NCI-H187 (cell line): Measurements from ENCODE around the gene RNF223.
"Not testable (repeated sequence)": the region's sequence is repeated elsewhere in the genome, so short reads cannot be mapped to it uniquely, and the experiment has no call there.

Experiments used
- DNase-seq, 2 experiments: peaks; one replicate each; lab custom pipeline; 2025; lab: John Stamatoyannopoulos, UW

RNF223 gene

DNA sequence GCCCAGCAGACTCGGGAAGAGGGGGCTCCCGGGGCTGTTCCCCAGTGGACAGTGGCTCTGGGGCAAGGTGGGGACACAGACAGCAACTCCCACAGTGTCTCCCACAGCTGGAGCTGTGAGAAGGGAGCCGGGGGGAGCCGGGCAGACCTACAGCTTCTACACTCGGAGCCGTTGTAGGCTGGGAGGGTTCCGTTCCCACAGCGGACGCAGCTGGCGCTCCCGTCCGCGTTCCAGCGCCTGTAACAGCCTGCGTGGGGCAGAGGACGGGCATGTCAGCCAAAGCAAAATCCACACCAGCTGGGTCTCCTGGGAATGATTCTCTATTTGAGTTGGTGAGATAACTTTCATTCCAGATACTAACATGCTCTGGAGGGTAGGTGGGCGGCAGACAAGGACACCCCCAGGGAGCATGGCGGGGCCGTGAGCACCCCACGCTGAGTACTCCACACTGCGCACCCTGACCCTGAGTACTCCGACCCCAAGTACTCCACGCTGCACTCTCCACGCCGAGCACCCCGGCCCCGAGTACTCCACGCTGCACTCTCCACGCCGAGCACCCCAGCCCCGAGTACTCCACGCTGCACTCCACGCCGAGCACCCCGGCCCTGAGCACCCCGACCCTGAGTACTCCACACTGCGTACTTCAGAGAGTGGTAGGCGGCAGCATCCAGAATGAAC lies 13.4 kb upstream of the RNF223 start:
- DNase-seq = no peak

- no peak for DNase-seq
Observed at GRCh38 chr1:1086911-1087341, 12.8 kb upstream of the RNF223 start.

DNA sequence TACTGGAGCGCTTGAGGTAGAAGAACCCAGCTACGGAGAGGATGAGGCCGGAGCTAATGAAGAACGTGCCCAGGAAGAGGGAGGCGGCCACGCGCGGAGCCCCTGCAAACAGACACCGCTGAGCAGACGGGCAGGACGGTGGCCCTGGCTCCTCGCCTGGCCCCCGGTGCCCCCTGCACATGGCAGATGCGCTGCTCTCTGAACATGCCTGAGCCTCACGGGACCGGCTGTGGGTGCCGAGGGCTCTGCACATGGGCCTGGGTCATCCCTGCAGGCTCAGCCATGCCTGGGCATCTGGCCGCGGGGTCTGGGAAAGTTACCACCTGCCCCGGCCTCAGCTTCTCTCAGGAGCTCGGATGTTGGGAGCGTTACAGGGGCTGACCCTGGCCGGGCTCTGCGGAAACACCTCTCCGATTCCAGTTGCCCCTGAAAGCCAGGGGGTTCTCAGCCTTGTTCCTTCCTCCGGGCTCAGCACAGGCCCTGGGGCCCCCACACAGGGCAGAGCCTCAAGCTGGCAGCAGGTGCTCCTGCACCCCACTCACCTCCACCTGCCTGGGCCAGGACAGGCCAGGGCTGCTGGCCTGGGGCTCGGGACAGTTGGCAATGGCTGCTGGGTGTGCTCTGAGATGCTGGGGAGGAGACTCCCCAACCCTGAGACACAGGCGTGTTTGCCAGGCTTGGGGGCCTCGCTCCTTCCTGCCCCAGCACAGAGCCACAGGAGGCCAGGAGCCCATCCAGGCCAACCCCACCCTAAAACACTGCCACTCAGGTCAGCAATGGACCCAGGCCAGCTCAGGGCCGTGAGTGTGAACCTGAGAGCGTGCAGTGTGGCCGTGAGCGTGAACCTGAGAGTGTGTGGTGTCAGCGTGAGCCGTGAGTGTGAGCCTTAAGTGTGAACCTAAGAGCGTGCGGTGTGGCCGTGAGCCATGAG lies 12.1 kb upstream of the RNF223 start:
- no peak for DNase-seq

GRCh38 chr1:1085171-1085841 lies 11.2 kb upstream of the RNF223 start:
- DNase-seq = no peak

DNA sequence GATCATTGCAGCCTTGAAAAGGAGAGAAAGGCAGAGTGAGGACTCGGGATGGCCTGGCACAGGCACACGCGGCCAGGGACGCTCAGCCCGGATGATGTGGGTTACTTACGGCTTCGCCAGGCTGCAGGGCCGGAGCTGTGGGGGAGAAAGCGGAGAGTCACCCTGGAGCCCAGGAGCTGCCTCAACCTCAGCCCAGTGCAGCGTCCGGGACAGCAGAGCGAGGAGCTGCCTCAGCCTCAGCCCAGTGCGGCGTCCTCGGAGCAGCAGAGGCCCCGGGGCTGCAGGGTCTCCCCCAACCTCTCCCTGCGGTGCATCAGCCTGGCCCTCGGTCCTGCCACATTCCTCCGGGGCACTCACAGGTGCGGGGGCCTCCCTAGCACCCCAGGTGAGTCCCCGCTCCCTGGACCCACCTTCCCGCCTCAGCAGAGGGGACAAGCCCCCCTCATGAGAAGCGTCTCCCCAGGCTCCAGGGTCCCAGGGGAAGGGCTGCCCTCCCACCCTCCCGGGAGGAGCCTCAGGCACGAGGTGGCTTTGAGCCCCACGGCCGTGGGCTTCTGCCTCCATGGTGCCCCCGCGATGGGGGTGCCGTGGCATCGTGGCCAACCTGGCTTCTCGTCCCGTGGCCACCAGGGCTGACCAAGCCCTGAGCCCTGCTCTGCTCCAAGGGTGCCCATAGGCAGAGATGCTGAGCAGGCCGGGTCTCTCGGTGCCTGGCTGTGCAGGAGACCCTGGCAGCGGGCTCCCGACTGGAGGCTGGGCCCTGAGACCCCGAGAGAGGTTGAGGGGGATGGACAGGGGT lies 10.5 kb upstream of the RNF223 start:
- DNase-seq = no peak

DNA sequence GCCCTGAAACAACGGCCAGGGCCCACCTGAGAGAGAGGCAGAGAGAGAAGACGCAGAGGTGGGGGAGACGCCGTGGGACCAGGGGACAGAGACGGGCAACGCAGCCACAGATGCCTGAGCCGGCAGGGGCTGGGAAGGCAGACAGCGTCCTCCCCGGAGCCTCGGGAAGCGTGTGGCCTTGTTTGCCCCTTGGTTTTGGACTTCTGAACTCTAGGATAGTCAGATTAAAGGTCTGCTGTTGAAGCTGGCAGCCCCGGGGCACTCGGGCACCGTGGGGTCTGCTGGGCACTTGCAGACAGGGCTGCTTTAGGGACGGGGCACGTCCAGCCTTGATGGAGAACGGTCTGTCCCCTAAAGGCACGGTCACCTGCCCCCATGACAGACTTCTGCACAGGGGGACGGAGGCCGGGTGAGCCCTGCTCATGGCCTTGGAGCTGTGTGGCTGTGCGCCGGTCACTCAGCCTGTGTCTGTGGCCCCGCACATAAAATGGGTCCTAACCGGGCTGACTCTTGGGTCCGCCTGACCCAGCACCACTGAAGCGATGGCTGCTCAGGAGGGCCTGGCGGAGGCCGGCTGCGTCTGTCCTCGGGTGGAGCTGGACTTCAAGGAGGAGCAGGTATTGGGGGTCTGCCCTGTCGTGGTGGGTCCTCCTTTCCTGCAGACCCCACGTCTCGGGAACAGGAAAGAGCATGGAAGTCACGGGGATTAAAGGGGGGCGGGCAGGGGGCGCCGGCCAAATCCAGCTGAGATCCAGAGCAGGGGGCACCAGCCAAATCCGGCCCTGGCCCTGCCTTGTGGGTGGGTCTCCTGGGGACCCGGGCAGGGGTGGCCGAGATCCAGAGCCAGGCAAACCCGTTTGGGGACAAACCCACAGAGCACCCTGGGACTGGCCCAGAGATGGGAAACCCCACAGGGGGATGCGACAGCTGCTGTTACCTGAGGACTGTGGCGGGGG lies 9.6 kb upstream of the RNF223 start:
- no peak for DNase-seq

DNA sequence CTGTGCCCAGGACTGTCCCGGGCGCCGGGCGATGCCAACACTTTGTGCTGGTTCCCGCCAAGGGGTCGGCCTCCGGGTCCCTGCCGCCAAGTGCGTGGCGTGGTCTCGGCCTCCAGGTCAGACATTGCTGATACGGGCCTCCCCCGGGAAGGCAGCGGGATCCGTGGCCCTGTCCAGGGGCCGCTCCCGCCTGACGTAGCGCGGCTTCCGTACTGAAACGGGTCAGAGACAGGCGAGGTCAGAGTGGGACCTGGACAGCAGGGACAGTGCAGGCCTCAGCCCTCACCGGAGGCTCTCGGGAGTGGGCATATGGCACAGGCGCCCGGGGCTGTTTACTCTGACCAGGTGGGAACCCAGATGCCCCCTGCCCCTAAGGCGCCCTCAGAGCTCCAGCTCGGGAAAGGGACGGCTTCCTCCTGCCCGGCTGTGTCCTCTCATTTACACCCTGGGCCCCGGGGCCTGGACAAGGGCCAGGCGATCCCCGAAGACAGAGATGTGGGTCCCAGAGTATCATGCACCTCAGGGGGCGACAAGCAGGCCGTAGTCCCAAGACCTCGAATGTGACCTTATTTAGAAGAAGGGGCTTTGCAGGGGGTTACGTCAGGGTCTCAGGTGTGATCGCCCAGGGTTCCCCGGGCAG lies 8.8 kb upstream of the RNF223 start:
- no peak for DNase-seq

GRCh38 chr1:1082239-1082775 lies 8.2 kb upstream of the RNF223 start:
- DNase-seq = no peak

GRCh38 chr1:1081311-1082238 lies 7.5 kb upstream of the RNF223 start:
- no peak for DNase-seq

DNA sequence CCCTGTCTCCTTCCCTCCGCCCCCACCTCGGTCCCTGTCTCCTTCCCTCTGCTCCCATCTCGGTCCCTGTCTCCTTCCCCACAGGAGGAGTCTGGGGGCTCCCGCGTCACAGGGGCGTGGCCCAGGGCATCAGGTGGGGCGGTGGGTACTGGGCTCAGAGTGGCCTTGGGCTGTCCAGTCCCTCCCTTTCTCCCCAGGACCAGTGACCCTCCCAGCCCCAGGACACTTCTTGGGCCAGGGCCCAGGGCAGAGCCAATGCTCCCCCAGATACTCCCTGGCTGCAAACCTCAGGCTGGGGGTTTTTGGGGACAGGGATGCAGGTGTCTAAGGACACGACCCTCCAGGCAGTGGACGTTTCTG lies 6.8 kb upstream of the RNF223 start:
- DNase-seq = no peak

DNA sequence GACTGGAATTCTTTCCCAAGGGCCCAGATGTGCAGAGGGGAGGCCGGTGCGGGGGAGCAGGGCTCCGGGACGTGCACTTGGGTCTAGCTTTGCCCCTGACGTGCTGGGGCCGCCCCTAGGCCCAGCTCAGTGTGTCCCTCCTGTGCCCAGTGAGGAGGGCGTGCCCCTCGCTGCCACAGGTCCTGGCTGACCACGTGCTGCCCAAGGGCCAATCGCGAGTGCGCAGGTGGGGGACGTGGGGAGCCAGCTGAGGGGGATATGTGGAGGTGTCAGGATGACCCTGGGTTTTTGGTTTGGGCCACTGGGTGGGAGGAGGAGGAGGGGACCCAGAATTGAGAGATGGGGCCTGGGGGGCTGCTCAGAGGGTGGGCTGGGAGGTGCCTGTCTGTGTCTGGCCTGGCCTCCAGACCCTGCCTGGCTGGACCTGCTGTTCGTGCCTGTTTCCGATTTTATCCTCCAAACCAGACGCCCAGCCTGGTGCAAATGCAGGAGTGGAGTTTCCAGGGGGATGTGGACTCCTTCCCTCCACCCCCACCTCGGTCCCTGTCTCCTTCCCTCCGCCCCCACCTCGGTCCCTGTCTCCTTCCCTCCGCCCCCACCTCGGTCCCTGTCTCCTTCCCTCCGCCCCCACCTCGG lies 6.1 kb upstream of the RNF223 start:
- DNase-seq = peak in 1 of 2 experiments; percentile 46

- peak in 1 of 2 experiments; percentile 31 for DNase-seq
Observed at GRCh38 chr1:1079408-1080121, 5.5 kb upstream of the RNF223 start.

DNA sequence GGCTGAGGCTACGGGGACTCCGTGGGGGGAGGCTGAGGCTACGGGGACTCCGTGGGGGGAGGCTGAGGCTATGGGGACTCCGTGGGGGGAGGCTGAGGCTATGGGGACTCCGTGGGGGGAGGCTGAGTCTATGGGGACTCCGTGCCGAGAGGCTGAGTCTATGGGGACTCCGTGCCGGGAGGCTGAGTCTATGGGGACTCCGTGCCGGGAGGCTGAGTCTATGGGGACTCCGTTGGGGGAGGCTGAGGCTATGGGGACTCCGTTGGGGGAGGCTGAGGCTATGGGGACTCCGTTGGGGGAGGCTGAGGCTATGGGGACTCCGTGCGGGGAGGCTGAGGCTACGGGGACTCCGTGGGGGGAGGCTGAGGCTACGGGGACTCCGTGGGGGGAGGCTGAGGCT lies 3.3 kb upstream of the RNF223 start:
- DNase-seq = not testable (repeated sequence)

DNA sequence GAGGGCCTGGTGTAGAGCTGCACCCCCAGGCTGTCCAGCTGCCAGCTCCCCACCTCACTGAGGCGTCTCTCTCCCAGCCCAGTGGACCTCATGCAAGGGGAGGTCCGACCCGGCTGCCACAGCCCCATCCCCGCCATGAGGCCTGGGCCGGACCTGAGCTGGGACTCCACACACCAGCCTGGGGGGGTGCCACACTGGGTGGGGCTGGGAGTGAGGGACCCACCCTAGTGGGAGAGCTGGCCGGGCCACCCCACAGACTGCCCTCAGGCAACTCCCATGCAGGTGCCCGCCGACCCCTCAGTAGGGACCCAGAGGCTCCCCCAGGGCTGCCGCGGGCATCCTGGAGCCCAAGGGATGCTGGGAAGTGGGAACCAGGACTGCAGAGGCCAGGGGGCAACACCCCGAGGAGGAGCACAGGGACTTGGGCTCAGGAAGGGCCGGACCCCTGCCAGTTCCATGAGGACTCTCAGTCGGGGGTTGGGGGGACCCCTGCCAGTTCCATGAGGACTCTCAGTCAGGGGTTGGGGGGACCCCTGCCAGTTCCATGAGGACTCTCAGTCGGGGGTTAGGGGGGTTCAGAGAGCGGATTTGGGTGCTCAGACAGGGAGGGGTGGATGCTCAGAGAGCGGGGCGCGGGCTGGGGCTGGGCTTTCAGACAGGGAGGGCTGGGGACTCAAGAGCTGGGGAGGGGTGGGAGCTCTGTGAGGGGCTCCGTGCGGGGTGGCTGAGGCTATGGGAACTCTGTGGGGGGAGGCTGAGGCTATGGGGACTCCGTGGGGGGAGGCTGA lies 1.2 kb upstream of the RNF223 start:
- no peak for DNase-seq

DNA sequence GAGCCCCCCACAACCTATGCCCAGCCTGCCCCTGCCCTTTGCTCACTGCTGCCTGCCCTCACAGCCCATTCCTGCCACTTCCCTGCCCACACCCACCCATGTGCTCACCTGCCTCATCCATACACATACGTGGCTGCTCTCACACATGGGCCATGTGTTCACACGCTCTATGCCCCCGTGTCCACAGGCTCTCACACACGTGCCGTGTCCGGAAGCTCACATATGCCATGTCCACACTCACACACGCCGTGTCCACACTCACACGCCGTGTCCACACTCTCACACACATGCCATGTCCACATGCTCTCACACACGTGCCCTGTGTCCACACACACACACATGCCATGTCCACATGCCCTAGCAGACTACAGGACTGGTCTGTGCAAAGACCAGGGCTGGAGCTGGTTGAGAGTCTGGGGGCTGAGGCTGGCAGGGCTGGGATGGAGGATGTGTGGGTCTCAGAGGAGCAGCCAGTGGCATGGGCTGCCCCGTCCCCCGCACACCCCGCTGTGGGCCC lies 583 bp upstream of the RNF223 start:
- no peak for DNase-seq

- no peak for DNase-seq
Observed at GRCh38 chr1:1072849-1073742, 1.0 kb downstream of the RNF223 start.
